RWPE1 (cell line): ENCODE measurements around the gene TBK1.

Experiments
- CTCF ChIA-PET: fragments of 350-600 bp; sonication (Branson Sonifier 250); formaldehyde crosslinking; extraction: SDS; loops from one replicate; lab custom pipeline; 2021; lab: Yijun Ruan, JAX
- POLR2A ChIA-PET: fragments of 400-600 bp; formaldehyde crosslinking; extraction: SDS; loops from one replicate; lab custom pipeline; 2020; ENCODE audit warnings: antibody characterized with exemption; ENCODE audit not compliant: low non-redundant PET; lab: Yijun Ruan, JAX
- DNase-seq: peaks from one replicate; pipeline ENCODE4 v3.0.0; 2012; ENCODE audit warnings: low spot score
- H3K27ac ChIP-seq: fragments of 450-650 bp; 2 replicates; pipeline ENCODE4 v1.5.1; 2017
- TF ChIP-seq, protein P1 (sequence below): fragments of 450-650 bp; conservative IDR thresholded peaks from 2 replicates; pipeline ENCODE4 v1.5.1; 2017; ENCODE audit warnings: low read depth, mild to moderate bottlenecking

TBK1 gene

DNA sequence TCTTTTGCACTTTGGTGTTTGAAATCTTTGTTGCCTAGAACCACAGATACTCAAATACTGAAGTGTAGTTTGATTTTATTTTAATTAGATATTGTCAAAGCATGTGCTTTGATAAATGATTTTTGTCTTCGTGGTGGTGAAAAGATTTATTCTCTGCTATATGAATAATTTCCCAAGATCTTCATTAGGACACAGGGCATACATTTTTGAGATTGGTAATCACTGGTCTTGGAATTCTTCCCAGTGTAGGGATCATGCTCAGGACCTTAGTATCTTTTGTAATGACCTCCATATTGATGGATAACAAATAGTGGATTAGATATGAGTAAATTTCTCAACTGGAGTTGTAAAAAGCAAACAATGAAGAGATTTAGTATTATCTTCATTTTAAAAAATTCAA is 28.2 kb downstream of the TBK1 start:
- H3K27ac ChIP-seq: no peak overlapping the region
- TF ChIP-seq, protein P1, sequence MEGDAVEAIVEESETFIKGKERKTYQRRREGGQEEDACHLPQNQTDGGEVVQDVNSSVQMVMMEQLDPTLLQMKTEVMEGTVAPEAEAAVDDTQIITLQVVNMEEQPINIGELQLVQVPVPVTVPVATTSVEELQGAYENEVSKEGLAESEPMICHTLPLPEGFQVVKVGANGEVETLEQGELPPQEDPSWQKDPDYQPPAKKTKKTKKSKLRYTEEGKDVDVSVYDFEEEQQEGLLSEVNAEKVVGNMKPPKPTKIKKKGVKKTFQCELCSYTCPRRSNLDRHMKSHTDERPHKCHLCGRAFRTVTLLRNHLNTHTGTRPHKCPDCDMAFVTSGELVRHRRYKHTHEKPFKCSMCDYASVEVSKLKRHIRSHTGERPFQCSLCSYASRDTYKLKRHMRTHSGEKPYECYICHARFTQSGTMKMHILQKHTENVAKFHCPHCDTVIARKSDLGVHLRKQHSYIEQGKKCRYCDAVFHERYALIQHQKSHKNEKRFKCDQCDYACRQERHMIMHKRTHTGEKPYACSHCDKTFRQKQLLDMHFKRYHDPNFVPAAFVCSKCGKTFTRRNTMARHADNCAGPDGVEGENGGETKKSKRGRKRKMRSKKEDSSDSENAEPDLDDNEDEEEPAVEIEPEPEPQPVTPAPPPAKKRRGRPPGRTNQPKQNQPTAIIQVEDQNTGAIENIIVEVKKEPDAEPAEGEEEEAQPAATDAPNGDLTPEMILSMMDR: no peak
- no peak for DNase-seq
- ChIA-PET POLR2A (no interaction called here), CTCF (no interaction called here)

DNA sequence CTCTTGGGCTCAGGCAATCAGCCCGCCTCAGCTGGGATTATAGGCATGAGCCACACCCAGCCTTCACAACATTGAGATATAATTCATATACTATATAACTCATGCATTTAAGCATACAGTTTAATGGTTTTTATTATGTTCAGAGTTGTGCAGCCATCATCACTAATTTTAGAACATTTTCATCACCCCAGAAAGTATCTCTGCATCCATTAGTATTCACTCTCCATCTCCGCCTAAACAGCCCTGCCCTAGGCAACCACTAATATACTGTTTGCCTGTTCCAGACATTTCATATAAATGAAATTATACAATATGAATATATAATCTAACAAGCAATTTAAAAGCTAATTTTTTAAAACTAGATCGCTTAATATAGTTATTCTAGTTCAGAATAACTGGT is 34.7 kb downstream of the TBK1 start:
- no peak overlapping the region for H3K27ac ChIP-seq
- TF ChIP-seq, protein P1: no peak
- CTCF ChIA-PET: no interaction called here
- DNase-seq: no peak
- POLR2A ChIA-PET: no interaction called here

DNA sequence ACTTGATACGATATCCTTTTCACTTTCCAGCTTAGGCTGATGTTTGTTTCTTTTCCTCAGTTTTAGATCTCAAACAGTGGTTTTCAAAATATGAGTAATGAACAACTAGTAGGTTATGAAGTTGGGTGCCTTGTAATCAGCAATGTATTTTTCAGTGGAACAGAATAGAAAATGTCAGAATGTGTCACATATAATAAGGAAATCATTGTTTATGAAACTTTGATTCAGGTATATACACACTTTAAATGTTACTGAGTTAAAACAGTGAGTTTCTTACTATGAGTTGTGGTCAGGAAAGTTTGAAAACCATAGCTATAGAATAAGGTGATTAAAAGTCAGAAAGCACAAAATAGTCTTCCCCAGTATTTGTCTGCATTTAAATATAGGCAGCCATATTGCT is 39.8 kb downstream of the TBK1 start:
- ChIA-PET POLR2A (no interaction called here), CTCF (no interaction called here)
- TF ChIP-seq, protein P1: no peak
- no peak overlapping the region for H3K27ac ChIP-seq
- no peak for DNase-seq

DNA sequence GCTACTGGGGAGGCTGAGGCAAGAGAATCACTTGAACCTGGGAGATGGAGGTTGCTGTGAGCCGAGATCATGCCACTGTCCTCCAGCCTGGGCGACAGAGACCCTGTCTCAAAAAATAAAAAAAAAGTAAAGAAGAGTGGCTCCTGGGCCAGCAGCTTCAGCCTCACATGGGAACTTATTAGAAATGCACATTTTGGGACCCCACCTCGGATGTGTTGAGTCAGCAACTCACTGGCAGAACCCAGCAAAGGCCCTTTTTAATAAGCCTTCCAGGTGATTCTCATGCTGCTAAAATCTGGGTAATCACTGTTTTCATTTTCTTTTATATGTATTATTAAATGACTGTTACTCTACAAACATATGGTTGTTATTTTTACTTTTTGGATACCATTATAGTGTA is 41.6 kb downstream of the TBK1 start:
- no peak for DNase-seq
- no peak overlapping the region for H3K27ac ChIP-seq
- TF ChIP-seq, protein P1: no peak
- POLR2A ChIA-PET: no interaction called here
- CTCF ChIA-PET: no interaction called here

DNA sequence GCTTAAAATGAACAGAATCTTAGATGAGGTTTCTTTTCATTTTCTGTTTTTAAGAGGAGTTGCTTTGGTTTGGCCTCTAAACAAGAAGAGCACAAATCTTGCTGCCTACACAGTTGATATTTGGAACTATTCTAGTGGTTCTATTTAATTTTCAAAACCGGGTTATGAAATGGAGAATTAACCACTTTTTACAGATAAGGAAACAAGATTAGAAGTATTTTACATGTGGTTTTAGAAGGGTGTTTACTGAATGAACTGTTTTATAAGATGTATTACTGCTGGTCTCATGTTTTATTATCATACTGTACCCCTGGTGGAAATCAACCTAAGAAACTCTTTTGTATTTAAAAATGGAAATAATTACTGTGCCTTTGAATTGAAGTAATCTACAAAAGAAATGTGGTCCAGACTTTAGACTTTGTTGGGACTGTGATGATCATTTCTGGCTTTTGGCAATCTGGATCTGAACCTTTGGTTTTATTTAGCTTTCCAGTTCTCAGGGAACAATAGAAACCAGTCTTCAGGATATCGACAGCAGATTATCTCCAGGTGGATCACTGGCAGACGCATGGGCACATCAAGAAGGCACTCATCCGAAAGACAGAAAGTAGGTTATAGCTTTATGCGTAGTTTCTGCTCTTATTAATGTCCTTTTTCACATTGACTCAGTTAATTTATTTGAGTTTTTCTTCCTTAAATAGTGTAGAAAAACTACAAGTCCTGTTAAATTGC is 43.2 kb downstream of the TBK1 start:
- TF ChIP-seq, protein P1: no peak
- H3K27ac ChIP-seq: no peak overlapping the region
- ChIA-PET CTCF (interaction anchor here (0.6 kb wide), 3 partner anchors 61 to 1592 kb away, joined by 3 to 8 read pairs (median 3); no protein-coding TSS in a partner anchor), POLR2A (no interaction called here)
- no peak for DNase-seq

DNA sequence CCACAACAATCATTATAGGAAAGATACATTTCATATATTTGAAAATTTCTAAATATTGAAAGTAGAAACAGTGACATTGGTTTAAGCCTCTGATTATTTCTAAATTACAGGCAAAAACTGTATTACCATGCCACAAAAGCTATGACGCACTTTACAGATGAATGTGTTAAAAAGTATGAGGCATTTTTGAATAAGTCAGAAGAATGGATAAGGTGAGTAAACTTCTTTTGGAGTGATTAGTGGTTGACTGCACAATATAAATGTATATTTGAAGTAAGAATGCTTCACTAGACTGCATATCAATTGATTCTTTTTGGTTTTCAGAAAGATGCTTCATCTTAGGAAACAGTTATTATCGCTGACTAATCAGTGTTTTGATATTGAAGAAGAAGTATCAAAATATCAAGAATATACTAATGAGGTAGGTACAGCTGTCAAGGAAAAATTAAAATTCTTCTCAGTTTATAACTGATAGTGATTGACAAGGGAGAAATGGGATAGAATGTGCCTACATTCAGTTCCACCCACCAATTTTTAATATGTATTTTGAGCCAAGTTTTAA is 45.0 kb downstream of the TBK1 start:
- no peak for DNase-seq
- ChIA-PET CTCF (no interaction called here), POLR2A (interaction anchor here (0.6 kb wide), 1 partner anchor 11 kb away, joined by 3 read pairs; no protein-coding TSS in a partner anchor)
- H3K27ac ChIP-seq: no peak overlapping the region
- TF ChIP-seq, protein P1: no peak
